ENCODE measurements around the gene GMDS.
A peak's percentile ranks its signal among the peaks of the same experiment; 100 is the strongest.
"Not testable (repeated sequence)": the region's sequence is repeated elsewhere in the genome, so short reads cannot be mapped to it uniquely, and the experiment has no call there.

The GMDS gene

GRCh38 chr6:1698527-1698926, 546.9 kb downstream of the GMDS start:
- no peak for DNase-seq

- DNase-seq = no peak
Observed at GRCh38 chr6:1697688-1698351, 547.6 kb downstream of the GMDS start.

- DNase-seq = no peak
Observed at GRCh38 chr6:1696463-1696850, 548.9 kb downstream of the GMDS start.

GRCh38 chr6:1695546-1696462, 549.6 kb downstream of the GMDS start:
- DNase-seq = no peak

GRCh38 chr6:1691828-1692227, 553.6 kb downstream of the GMDS start:
- not testable (repeated sequence) for DNase-seq

- peak in 1 of 5 experiments; percentile 8 for DNase-seq
Observed at GRCh38 chr6:1690656-1691055, 554.7 kb downstream of the GMDS start.

- no peak for DNase-seq
Observed at GRCh38 chr6:1689141-1689540, 556.3 kb downstream of the GMDS start.

- DNase-seq = no peak
Observed at GRCh38 chr6:1688396-1688795, 557.0 kb downstream of the GMDS start.

- DNase-seq = no peak
Observed at GRCh38 chr6:1687402-1687801, 558.0 kb downstream of the GMDS start.

- no peak for DNase-seq
Observed at GRCh38 chr6:1686117-1687098, 559.0 kb downstream of the GMDS start.

- no peak for DNase-seq
Observed at GRCh38 chr6:1679688-1680068, 565.7 kb downstream of the GMDS start.

- DNase-seq = no peak
Observed at GRCh38 chr6:1679031-1679687, 566.2 kb downstream of the GMDS start.

GRCh38 chr6:1678201-1678600, 567.2 kb downstream of the GMDS start:
- no peak for DNase-seq

GRCh38 chr6:1672379-1672778, 573.0 kb downstream of the GMDS start:
- no peak for DNase-seq

GRCh38 chr6:1670711-1671462, 574.5 kb downstream of the GMDS start:
- no peak for DNase-seq

- no peak for DNase-seq
Observed at GRCh38 chr6:1669996-1670395, 575.4 kb downstream of the GMDS start.

- not testable (repeated sequence) for DNase-seq
Observed at GRCh38 chr6:1668456-1668855, 576.9 kb downstream of the GMDS start.

GRCh38 chr6:1667805-1668175, 577.6 kb downstream of the GMDS start:
- DNase-seq = no peak

GRCh38 chr6:1667012-1667804, 578.2 kb downstream of the GMDS start:
- DNase-seq = no peak

GRCh38 chr6:1665214-1665613, 580.2 kb downstream of the GMDS start:
- DNase-seq = no peak

GRCh38 chr6:1664329-1664728, 581.1 kb downstream of the GMDS start:
- no peak for DNase-seq

All from T-helper 2 cell (primary cell).